Stomach (tissue), 9 donors: ENCODE data around the gene TTC17. TPM values are rescaled to one million over a fixed set of nuclear protein-coding genes. Genes with fewer than 3 reads are reported as not detected.

Experiments
- DNase-seq, 2 donors: peaks; one replicate each; pipeline versions ENCODE4 v3.0.0 to v3.0.0-alpha.2; 2013 to 2019
- H3K27ac ChIP-seq, 5 donors: fragments of 200-600 bp in 4 of 5; sonication (generic) in 4 of 5; one replicate each; pipeline ENCODE4 v1.5.1; 2013 to 2019; ENCODE audit warnings: mild to moderate bottlenecking in 1 of 5, moderate library complexity in 1 of 5
- H3K27me3 ChIP-seq, 3 donors: fragments of 200-600 bp; sonication (generic); one replicate each; pipeline ENCODE4 v1.5.1; 2017 to 2019; ENCODE audit warnings: mixed run types in 1 of 3
- H3K36me3 ChIP-seq, 4 donors: fragments of 200-600 bp; sonication (generic); 1 replicate in 3 of 4; 2 replicates in 1 of 4; pipeline ENCODE4 v1.5.1; 2016 to 2019
- H3K4me1 ChIP-seq, 4 donors: fragments of 200-600 bp; sonication (generic); one replicate each; pipeline ENCODE4 v1.5.1; 2016 to 2019
- H3K4me3 ChIP-seq, 4 donors: fragments of 200-600 bp; sonication (generic) in 3 of 4; one replicate each; pipeline ENCODE4 v1.5.1; 2016 to 2019; ENCODE audit warnings: mild to moderate bottlenecking in 1 of 4
- H3K9me3 ChIP-seq, 4 donors: fragments of 200-600 bp; sonication (generic); one replicate each; pipeline ENCODE4 v1.5.1; 2016 to 2019
- EP300 ChIP-seq: sonication (generic); formaldehyde crosslinking; IDR thresholded peaks from one replicate; pipeline ENCODE4 v1.6.1; 2017; ENCODE audit warnings: antibody characterized with exemption
- POLR2A ChIP-seq, 4 donors: fragments of 450-650 bp; IDR thresholded peaks; one replicate each; pipeline ENCODE4 v1.6.1; 2016; ENCODE audit warnings: antibody characterized with exemption in 4 of 4, control low read depth in 2 of 4, mild to moderate bottlenecking in 1 of 4, moderate library complexity in 1 of 4
- POLR2AphosphoS5 ChIP-seq, 3 donors: sonication (generic); formaldehyde crosslinking; IDR thresholded peaks; one replicate each; pipeline ENCODE4 v1.6.1; 2016; ENCODE audit warnings: antibody characterized with exemption in 3 of 3
- WGBS, 5 donors: extraction: QIAGEN DNeasy Blood & Tissue Kit in 3 of 5; methylation state at CpG; one replicate each; pipeline versions ENCODE4 v1.1.5 to v1.1.7; 2013 to 2018; 5-methylcytosine and 5-hydroxymethylcytosine counted together
- intact Hi-C: fragments of 100-400 bp; cut with DNase I; formaldehyde crosslinking; loops from one replicate; pipeline ENCODE4 v1.15.1; 2023; ENCODE audit warnings: low total_unique reads
- polyA plus RNA-seq, 3 donors: library from polyadenylated mRNA; stranded (reverse); fragments of 200-250 nt; gene quantifications; one replicate each; pipeline ENCODE4 v1.2.3, GENCODE V29; 2013
- total RNA-seq, 5 donors: library from RNA; depleted of rRNA; stranded (reverse); fragments of >200 nt; gene quantifications; one replicate each; pipeline versions ENCODE4 v1.1.0 to v1.2.3, GENCODE V29; 2014 to 2016
- TF ChIP-seq, protein P1 (sequence below), 7 experiments: fragments of 450-650 bp in 4 of 7; fragments of 200-600 bp in 3 of 7; sonication (generic) in 3 of 7; IDR thresholded peaks; one replicate each; pipeline ENCODE4 v1.5.1; 2016 to 2019; ENCODE audit warnings: antibody characterized with exemption in 7 of 7, control low read depth in 2 of 7, mild to moderate bottlenecking in 1 of 7
- donor health status: healthy with polysubstance abuse.
- donor health status: Bipolar disorder and iron deficiency.
- donor health status: healthy.

The TTC17 gene
- total and polyA plus RNA-seq, 8 donors, result 9.0 to 228 (median 66.5) TPM

DNA sequence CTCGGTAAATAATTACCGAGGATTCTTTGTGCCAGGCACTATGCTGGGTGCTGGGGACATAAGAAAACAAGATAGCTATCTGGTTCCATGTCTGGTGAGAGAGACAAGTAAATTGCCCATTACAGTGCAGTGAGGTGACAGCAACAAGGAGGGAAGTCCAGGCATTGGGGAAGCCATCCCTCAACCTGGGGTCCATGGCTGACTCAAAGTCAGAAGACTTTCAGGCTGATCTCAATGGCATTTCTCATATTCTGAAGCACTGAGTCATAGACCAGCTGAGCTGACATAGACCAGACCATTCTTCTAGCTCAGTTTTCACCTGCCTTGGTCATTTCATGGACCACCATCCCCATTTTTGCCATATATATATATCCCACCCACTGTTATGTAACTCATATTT, 158.8 kb downstream of the TTC17 start:
- intact Hi-C loops, result no loop called here
- Histone ChIP-seq H3K9me3 (peaks cover 0 to 15% (median 2%) of the 10 kb centered on the region in 4 donors), H3K4me1 (no peaks in the 10 kb centered on the region), H3K27ac (no peak overlapping the region), H3K27me3 (peaks cover 0 to 14% (median 0%) of the 10 kb centered on the region in 3 donors), H3K36me3 (no peaks in the 10 kb centered on the region), H3K4me3 (no peak overlapping the region)
- WGBS, 5 donors, result 88 to 95% (median 92%) methylated on average over 2 of the region's 2 CpGs
- TF ChIP-seq, protein P1, sequence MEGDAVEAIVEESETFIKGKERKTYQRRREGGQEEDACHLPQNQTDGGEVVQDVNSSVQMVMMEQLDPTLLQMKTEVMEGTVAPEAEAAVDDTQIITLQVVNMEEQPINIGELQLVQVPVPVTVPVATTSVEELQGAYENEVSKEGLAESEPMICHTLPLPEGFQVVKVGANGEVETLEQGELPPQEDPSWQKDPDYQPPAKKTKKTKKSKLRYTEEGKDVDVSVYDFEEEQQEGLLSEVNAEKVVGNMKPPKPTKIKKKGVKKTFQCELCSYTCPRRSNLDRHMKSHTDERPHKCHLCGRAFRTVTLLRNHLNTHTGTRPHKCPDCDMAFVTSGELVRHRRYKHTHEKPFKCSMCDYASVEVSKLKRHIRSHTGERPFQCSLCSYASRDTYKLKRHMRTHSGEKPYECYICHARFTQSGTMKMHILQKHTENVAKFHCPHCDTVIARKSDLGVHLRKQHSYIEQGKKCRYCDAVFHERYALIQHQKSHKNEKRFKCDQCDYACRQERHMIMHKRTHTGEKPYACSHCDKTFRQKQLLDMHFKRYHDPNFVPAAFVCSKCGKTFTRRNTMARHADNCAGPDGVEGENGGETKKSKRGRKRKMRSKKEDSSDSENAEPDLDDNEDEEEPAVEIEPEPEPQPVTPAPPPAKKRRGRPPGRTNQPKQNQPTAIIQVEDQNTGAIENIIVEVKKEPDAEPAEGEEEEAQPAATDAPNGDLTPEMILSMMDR (IDR thresholded peaks at IDR 0.05), result no peak
- TF ChIP-seq EP300 (no peak), POLR2A (IDR thresholded peaks at IDR 0.05) (no peak), POLR2AphosphoS5 (IDR thresholded peaks at IDR 0.05) (no peak)
- DNase-seq, result no peak

GRCh38 chr11:43518408-43519160, 159.9 kb downstream of the TTC17 start:
- no peak overlapping the region for H3K4me3 ChIP-seq
- H3K4me1 ChIP-seq, result no peaks in the 10 kb centered on the region
- H3K9me3 ChIP-seq, result peaks cover 0 to 11% (median 2%) of the 10 kb centered on the region in 4 donors
- H3K36me3 ChIP-seq, result no peaks in the 10 kb centered on the region
- intact Hi-C loops, result no loop called here
- no peak for DNase-seq
- no peak overlapping the region for H3K27ac ChIP-seq
- WGBS, 5 donors, result 63 to 78% (median 70%) methylated on average over 8 to 9 of the region's 9 CpGs
- TF ChIP-seq POLR2A (IDR thresholded peaks at IDR 0.05) (no peak), POLR2AphosphoS5 (IDR thresholded peaks at IDR 0.05) (no peak), EP300 (no peak)
- TF ChIP-seq, protein P1 (IDR thresholded peaks at IDR 0.05), result no peak
- peaks cover 0 to 14% (median 0%) of the 10 kb centered on the region in 3 donors for H3K27me3 ChIP-seq

GRCh38 chr11:43521471-43521870, 162.8 kb downstream of the TTC17 start:
- peaks cover 0 to 11% (median 2%) of the 10 kb centered on the region in 4 donors for H3K9me3 ChIP-seq
- TF ChIP-seq POLR2A (IDR thresholded peaks at IDR 0.05) (no peak), POLR2AphosphoS5 (IDR thresholded peaks at IDR 0.05) (no peak)
- TF ChIP-seq, protein P1 (IDR thresholded peaks at IDR 0.05), result no peak
- intact Hi-C loops, result no loop called here
- H3K4me3 ChIP-seq, result no peak overlapping the region
- no peaks in the 10 kb centered on the region for H3K4me1 ChIP-seq
- peaks cover 0 to 4% (median 0%) of the 10 kb centered on the region in 3 donors for H3K27me3 ChIP-seq
- DNase-seq, result no peak
- H3K27ac ChIP-seq, result no peak overlapping the region
- H3K36me3 ChIP-seq, result no peaks in the 10 kb centered on the region
- WGBS, 5 donors, result 86 to 90% (median 87%) methylated on average over 11 to 15 of the region's 15 CpGs

DNA sequence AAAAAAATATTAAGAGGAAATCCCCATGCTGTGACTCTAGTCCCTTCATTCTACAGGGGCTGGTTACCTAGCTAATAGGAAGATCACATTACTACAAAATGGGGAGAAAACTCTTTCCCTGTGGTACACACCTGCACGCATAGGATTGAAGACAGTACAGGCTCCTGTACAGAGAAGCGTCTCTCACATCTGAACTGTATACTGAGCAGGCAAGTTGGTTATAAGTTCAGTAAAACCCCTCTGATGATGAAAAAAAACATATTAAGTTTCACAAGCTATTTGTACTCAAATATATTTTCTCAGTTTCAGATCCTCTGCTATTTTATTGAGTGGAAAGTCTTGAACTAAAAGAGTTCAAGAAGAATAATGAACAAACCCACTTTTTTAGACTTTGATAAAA, 164.9 kb downstream of the TTC17 start:
- Histone ChIP-seq H3K27ac (no peak overlapping the region), H3K4me1 (no peaks in the 10 kb centered on the region), H3K36me3 (no peaks in the 10 kb centered on the region), H3K27me3 (no peaks in the 10 kb centered on the region), H3K4me3 (no peak overlapping the region), H3K9me3 (peaks cover 0 to 11% (median 2%) of the 10 kb centered on the region in 4 donors)
- 74 to 89% (median 85%) methylated on average over 2 of the region's 2 CpGs for WGBS, 5 donors
- DNase-seq, result no peak
- TF ChIP-seq, protein P1 (IDR thresholded peaks at IDR 0.05), result no peak
- no peak for TF ChIP-seq EP300
- TF ChIP-seq POLR2AphosphoS5 (IDR thresholded peaks at IDR 0.05), result no peak
- no peak for TF ChIP-seq POLR2A (IDR thresholded peaks at IDR 0.05)
- intact Hi-C loops, result no loop called here
